Measurements from ENCODE around the gene IL20RA. TPM values are rescaled to one million over a fixed set of nuclear protein-coding genes. Genes with fewer than 3 reads are reported as not detected.

IL20RA gene
- total and polyA plus RNA-seq, 5 donors = 0.11 to 3.7 (median 2.1) TPM

DNA sequence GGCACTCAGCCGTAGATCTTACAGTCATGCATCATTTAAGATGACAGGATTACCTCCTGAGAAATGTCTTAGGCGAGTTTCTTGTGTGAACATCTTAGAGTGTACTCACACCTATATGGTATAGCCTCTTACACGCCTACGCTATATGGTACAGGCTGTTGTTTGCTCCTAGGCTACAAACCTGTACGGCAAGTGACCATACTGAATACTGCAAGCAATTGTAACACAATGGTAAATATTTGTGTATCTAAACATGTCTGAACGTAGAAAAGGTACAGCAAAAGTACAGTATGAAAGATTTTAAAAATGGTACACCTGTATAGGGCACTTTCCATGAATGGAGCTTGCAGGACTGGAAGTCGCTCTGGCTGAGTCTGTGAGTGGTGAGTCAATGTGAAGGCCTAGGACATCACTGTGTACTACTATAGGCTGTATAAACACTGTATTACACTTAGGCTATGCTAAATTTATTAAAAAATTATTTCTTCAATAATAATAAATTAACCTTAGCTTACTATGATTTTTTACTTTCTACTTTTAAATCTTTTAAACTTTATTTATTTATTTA is 541 bp upstream of the IL20RA start:
- Histone ChIP-seq H3K27ac (ENCODE audit: low read length) (no peak overlapping the region), H3K4me1 (ENCODE audit: control insufficient read depth, insufficient read depth, low read length) (no peaks in the 10 kb centered on the region), H3K4me3 (ENCODE audit: low read length) (no peak overlapping the region), H3K27me3 (ENCODE audit: control insufficient read depth, insufficient read depth) (no peaks in the 10 kb centered on the region), H3K9me3 (ENCODE audit: control insufficient read depth, low read length) (no peaks in the 10 kb centered on the region)
- intact Hi-C loops (cut with DNase I) = no loop called here
- WGBS = 98% methylated on average over 7 of the region's 7 CpGs
- ATAC-seq (no peak), DNase-seq (no peak)

DNA sequence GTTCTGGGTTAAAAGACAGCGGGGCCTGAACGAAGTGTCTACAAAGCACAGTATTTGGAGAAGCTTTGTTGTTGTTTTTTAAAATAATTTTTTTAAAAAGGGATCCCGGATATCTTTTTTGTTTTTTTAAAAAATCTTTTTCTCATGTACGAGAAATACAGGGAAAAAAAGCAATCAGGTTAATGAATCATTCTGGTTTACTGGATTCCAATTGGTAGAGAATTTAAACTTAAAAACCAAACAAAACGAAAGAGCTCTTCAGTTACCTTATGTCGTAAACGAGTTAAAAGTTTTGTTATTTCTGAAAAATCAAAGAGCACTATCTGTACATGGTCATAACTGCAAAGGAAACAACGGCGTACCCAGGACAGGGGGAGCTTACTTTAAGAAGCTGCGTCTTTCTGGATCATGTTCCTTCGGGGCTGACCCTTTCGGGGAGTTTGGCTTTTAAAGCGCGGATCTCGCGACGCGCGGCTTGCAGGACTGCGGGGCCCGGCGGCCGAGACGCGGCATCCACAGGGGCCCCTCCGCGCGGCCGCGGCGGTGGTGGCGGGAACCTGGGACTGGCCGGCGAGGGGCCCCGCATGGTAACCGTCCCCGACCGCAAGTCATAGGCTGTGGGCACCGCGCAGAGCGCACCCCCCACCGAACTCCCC is 927 bp downstream of the IL20RA start:
- ATAC-seq (peak; percentile 70 to 77), DNase-seq (peak; percentile 36 to 70 (median 68))
- Histone ChIP-seq H3K9me3 (ENCODE audit: control insufficient read depth, low read length) (no peaks in the 10 kb centered on the region), H3K27ac (ENCODE audit: low read length) (no peak overlapping the region), H3K27me3 (ENCODE audit: control insufficient read depth, insufficient read depth) (no peaks in the 10 kb centered on the region), H3K4me3 (ENCODE audit: low read length) (peak overlapping the region; percentile 73), H3K4me1 (ENCODE audit: control insufficient read depth, insufficient read depth, low read length) (no peaks in the 10 kb centered on the region)
- WGBS = 6% methylated on average over 42 of the region's 42 CpGs
- intact Hi-C loops (cut with DNase I) = no loop called here

DNA sequence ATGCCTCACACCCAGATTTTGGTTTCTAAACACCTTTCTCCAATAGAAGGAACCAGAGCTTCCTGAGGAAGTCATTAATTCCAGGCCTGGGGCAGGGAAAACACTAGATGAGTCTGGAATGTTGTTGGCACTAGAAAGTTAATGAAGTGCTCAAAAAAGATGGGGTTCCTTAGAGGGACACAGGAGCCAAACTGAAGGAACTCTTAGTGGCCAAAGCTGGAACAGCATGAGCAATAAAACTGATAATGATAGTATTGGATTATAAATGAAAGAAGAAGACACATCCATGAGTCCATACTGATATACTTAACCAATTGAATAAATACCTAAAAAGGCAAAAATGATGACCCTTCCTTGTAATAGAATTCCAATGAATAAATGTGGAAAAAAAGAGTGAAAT is 4.4 kb downstream of the IL20RA start:
- no peak overlapping the region for H3K27ac ChIP-seq (ENCODE audit: low read length)
- no peaks in the 10 kb centered on the region for H3K4me1 ChIP-seq (ENCODE audit: control insufficient read depth, insufficient read depth, low read length)
- no peaks in the 10 kb centered on the region for H3K27me3 ChIP-seq (ENCODE audit: control insufficient read depth, insufficient read depth)
- no peaks in the 10 kb centered on the region for H3K9me3 ChIP-seq (ENCODE audit: control insufficient read depth, low read length)
- no peak overlapping the region for H3K4me3 ChIP-seq (ENCODE audit: low read length)
- intact Hi-C loops (cut with DNase I) = no loop called here
- DNase-seq (no peak), ATAC-seq (no peak)

DNA sequence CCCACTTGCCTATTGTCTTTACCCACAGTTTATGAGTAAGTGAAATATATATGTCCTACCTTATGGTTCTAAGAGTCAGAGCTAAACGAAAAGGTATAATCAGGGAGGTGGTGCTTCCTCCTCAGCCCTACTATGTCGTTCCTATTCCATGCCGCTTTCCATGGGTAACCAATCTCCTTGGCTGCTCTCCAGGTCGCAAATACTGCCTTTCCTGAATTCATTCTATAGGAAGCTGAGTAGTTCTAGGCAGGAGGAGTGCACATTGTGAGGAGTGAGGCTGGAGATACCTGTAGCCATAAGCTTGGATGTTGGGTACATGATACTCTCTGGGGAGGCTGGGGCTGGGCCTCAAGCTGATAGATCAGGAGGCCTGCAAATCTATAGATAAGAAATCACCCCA is 5.8 kb downstream of the IL20RA start:
- no peaks in the 10 kb centered on the region for H3K4me1 ChIP-seq (ENCODE audit: control insufficient read depth, insufficient read depth, low read length)
- no peaks in the 10 kb centered on the region for H3K27me3 ChIP-seq (ENCODE audit: control insufficient read depth, insufficient read depth)
- intact Hi-C loops (cut with DNase I) = no loop called here
- 79% methylated on average over 4 of the region's 4 CpGs for WGBS
- H3K4me3 ChIP-seq (ENCODE audit: low read length) = no peak overlapping the region
- H3K9me3 ChIP-seq (ENCODE audit: control insufficient read depth, low read length) = no peaks in the 10 kb centered on the region
- ATAC-seq (no peak), DNase-seq (no peak)
- H3K27ac ChIP-seq (ENCODE audit: low read length) = no peak overlapping the region

DNA sequence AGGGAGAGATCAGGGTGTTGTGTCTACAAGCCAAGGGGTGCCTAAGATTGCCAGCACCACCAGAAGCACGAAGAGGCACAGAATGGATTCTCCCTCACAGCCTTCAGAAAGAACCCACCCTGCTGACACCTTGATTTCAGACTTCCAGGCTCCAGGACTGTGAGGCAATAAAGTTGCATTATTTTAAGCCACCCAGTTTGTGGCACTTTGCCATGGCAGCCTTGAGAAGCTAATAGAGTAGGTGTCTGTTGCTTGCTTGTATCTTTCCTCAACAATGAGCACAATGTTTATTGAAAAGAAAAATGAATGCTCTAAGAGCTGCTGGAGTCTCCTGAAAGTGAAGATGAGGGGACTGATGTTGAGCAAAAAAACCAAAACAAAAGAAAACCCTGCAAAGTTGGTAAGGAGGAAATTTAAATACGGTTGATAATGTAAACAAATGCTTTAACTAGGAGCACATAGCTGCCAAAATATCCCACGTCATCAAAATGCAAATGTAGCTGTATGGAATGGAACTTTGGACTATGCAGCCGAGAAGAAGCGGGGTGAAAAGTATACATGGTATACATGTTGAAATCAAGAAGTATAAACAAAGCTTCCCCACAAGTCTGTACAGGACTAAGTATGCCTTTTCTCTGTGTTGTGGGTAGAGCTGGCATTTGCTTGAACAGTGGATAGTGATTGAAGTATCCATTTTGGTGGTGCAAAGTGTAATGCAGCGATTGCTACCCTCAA is 8.0 kb downstream of the IL20RA start:
- WGBS = 75% methylated on average over 6 of the region's 6 CpGs
- DNase-seq (no peak), ATAC-seq (no peak)
- intact Hi-C loops (cut with DNase I) = no loop called here
- Histone ChIP-seq H3K27me3 (ENCODE audit: control insufficient read depth, insufficient read depth) (no peaks in the 10 kb centered on the region), H3K4me3 (ENCODE audit: low read length) (no peak overlapping the region), H3K4me1 (ENCODE audit: control insufficient read depth, insufficient read depth, low read length) (no peaks in the 10 kb centered on the region), H3K27ac (ENCODE audit: low read length) (no peak overlapping the region), H3K9me3 (ENCODE audit: control insufficient read depth, low read length) (no peaks in the 10 kb centered on the region)

DNA sequence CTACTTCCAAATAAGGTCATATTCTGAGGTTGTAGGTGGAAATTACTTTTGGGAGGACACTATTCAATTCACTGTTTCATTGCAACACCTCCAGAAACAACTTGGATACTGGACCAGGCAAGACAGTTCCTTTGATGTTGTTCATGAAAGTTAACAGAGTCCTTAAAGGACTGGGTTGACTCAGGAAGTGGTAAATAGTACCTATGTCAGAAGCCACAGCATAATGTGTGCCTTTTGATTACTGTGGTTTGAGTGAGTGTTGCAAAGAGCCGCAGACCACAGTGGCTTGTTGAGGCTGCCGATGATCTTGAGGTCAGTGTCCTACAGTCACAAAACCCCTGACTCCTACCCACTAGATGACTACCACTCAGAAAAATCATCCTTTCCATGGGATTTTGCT is 10.9 kb downstream of the IL20RA start:
- ATAC-seq = no peak
- no peak for DNase-seq
- Histone ChIP-seq H3K27ac (ENCODE audit: low read length) (no peak overlapping the region), H3K4me3 (ENCODE audit: low read length) (no peak overlapping the region), H3K27me3 (ENCODE audit: control insufficient read depth, insufficient read depth) (no peaks in the 10 kb centered on the region), H3K4me1 (ENCODE audit: control insufficient read depth, insufficient read depth, low read length) (no peaks in the 10 kb centered on the region), H3K9me3 (ENCODE audit: control insufficient read depth, low read length) (no peaks in the 10 kb centered on the region)
- intact Hi-C loops (cut with DNase I) = no loop called here
- WGBS = 84% methylated on average over 2 of the region's 2 CpGs

DNA sequence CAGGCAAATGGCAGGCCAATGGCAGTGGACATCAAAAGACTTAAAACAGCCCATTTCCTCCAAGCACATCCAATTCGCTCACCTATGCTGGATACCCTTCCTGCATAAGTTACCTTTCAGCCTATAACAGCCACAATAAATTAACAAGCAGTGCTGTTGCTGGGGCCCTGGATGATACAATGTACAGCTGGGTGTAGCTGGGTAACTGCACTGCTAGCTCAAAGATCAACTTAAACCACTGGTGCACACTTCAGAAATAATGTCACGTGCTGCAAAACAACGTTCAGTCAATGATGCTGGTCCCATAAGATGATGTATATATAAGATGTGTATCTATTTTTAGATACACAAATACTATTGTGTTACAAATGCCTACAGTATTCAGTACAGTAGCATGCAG is 13.6 kb downstream of the IL20RA start:
- intact Hi-C loops (cut with DNase I) = no loop called here
- Histone ChIP-seq H3K4me1 (ENCODE audit: control insufficient read depth, insufficient read depth, low read length) (no peaks in the 10 kb centered on the region), H3K9me3 (ENCODE audit: control insufficient read depth, low read length) (no peaks in the 10 kb centered on the region), H3K4me3 (ENCODE audit: low read length) (no peak overlapping the region), H3K27me3 (ENCODE audit: control insufficient read depth, insufficient read depth) (no peaks in the 10 kb centered on the region), H3K27ac (ENCODE audit: low read length) (no peak overlapping the region)
- DNase-seq = no peak
- WGBS = 76% methylated on average over 3 of the region's 3 CpGs
- ATAC-seq = no peak

DNA sequence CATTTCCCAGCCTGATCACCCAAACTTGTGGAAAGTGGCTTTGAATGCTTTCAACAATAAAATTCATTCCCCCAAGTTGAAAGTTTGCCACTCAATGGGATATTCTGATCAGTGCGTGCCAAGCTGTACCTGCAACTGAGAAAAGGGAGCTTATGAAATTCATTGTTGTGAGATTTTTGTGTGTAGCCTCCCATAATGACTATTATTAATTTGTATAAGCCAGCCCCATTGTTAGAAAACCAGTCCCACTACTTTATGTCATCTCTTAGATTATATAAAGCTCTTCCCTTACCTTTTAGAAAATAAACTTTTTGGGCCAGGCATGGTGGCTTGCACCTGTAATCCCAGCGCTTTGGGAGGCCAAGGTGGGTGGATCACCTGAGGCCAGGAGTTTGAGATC is 15.9 kb downstream of the IL20RA start:
- intact Hi-C loops (cut with DNase I) = no loop called here
- Histone ChIP-seq H3K27me3 (ENCODE audit: control insufficient read depth, insufficient read depth) (no peaks in the 10 kb centered on the region), H3K27ac (ENCODE audit: low read length) (no peak overlapping the region), H3K9me3 (ENCODE audit: control insufficient read depth, low read length) (no peaks in the 10 kb centered on the region), H3K4me3 (ENCODE audit: low read length) (no peak overlapping the region), H3K4me1 (ENCODE audit: control insufficient read depth, insufficient read depth, low read length) (no peaks in the 10 kb centered on the region)
- 49% methylated on average over 2 of the region's 2 CpGs for WGBS
- ATAC-seq (no peak), DNase-seq (no peak)

DNA sequence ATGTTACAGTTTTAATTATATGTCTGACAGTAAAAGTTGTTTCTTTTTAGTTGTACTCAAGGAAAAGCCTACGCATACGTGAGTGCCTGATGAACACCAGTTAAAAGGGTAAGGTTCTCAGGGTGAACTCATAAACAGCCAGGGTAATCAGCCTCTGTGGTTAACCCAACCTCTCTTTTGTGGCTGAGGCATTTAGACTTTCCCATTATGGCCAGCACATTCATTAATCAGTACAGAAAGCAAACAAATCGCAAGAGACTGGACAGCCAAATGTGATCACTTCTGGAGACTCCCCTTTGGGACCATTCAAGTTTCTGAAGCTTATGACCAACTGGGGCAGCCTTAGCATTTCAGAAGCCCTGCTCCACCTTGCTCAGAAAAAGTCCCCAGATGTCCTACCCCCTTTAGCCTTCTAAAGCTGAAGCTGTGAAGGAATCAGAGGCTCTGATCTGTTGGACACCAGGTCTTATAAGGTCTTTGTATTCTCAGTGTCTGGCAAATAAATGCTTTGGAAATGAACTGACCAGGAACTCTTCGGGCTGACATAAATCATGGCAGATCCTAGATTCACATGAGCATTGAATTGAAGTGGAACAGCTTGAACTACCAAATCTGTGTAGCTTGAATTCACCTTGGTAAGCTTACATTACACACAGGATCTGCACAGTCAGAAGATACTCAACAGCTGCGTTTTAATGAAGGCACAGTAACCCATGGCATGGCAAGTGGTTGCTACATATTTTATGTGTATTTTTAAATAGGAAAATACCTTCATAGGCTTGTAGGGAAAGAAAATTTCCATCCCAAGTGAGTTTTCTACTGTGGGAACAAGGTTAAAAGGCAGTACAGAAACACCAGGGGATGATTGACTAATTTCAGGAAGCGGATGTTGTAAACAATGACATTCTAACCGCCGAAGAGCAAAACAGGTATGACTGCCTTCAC is 18.7 kb downstream of the IL20RA start:
- Histone ChIP-seq H3K27ac (ENCODE audit: low read length) (no peak overlapping the region), H3K4me1 (ENCODE audit: control insufficient read depth, insufficient read depth, low read length) (no peaks in the 10 kb centered on the region), H3K27me3 (ENCODE audit: control insufficient read depth, insufficient read depth) (no peaks in the 10 kb centered on the region), H3K9me3 (ENCODE audit: control insufficient read depth, low read length) (no peaks in the 10 kb centered on the region), H3K4me3 (ENCODE audit: low read length) (no peak overlapping the region)
- DNase-seq = no peak
- no peak for ATAC-seq
- 81% methylated on average over 8 of the region's 8 CpGs for WGBS
- intact Hi-C loops (cut with DNase I) = no loop called here

DNA sequence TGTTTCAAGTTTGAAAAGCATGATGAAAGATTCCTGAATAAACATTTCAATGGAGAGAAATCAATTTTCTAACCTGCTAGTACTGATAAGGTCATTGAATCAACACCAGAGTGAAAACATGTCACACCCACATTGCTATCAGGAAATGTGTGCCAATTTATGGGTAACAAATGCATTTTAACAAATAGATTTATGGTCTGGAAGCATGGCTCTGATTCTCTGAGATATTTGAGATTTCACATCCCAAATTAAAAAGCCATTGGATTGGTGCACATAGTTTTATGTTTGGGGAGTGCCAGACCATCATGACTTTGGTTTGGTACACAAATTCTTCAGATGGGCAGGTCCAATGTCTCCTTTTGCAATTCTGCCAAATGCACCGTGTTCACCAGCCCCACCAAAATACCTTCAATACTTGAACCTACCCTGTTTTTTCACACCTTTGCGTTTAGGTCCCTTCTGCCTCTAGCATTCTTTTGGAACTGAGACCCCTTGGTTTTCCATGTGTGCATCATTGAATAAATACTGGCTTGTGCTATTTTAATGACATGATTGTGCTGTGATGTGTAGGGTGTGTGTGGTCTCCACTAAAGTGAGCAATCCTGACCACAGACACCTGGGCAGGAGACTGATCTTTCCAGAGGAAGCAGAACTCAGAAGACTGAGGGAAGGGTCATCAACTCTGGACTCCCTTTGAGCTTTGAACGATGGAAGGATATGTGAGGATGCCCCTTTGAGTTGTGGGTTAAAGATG is 20.4 kb downstream of the IL20RA start:
- no peak for DNase-seq
- WGBS = 91% methylated on average over 3 of the region's 3 CpGs
- Histone ChIP-seq H3K4me1 (ENCODE audit: control insufficient read depth, insufficient read depth, low read length) (no peaks in the 10 kb centered on the region), H3K27ac (ENCODE audit: low read length) (no peak overlapping the region), H3K27me3 (ENCODE audit: control insufficient read depth, insufficient read depth) (no peaks in the 10 kb centered on the region), H3K4me3 (ENCODE audit: low read length) (no peak overlapping the region), H3K9me3 (ENCODE audit: control insufficient read depth, low read length) (peaks cover 3% of the 10 kb centered on the region)
- intact Hi-C loops (cut with DNase I) = no loop called here
- ATAC-seq = no peak
